T-helper 2 cell treated with Interferon-gamma antibody and Interleukin-4, amounts not matched to agents 5 μg/mL and 100 μg/mL, for 36 hours (primary cell): Measurements from ENCODE around the gene NRN1L.
"Not testable (repeated sequence)": the region's sequence is repeated elsewhere in the genome, so short reads cannot be mapped to it uniquely, and the experiment has no call there.

Experiments
- DNase-seq: peaks from one replicate; pipeline ENCODE4 v3.0.0; 2021; ENCODE audit warnings: low spot score
- H3K27ac Mint-ChIP-seq: one replicate; pipeline ENCODE4 v1.8.0; 2021; ENCODE audit warnings: mild to moderate bottlenecking, mixed read lengths
- H3K27me3 Mint-ChIP-seq: one replicate; pipeline ENCODE4 v1.8.0; 2021; ENCODE audit warnings: low read depth, mixed read lengths
- H3K36me3 Mint-ChIP-seq: one replicate; pipeline ENCODE4 v1.8.0; 2021; ENCODE audit warnings: low read depth, mixed read lengths
- H3K4me1 Mint-ChIP-seq: one replicate; pipeline ENCODE4 v1.8.0; 2021; ENCODE audit warnings: low read depth, mixed read lengths
- H3K4me3 Mint-ChIP-seq: one replicate; pipeline ENCODE4 v1.8.0; 2022; ENCODE audit warnings: mild to moderate bottlenecking, moderate library complexity, mixed read lengths
- H3K9me3 Mint-ChIP-seq: one replicate; pipeline ENCODE4 v1.8.0; 2021; ENCODE audit warnings: mixed read lengths

NRN1L gene

DNA sequence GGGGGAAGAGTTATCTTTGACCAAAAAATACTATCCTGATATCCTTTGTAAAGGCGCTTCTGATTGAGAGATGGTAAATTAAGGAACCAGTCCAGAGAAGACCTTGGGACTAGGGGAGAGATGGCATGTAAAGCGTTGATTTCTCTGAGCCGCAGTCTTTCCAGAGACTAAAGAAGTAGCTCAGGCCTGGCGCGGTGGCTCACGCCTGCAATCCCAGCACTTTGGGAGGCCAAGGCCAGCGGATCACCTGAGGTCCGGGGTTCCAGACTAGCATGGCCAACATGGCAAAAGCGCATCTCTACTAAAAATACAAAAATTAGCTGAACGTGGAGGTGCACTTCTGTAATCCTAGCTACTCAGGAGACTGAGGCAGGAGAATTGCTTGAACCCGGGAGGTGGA is 36.6 kb upstream of the NRN1L start:
- H3K36me3 Mint-ChIP-seq = peaks cover 7% of the 10 kb centered on the region
- H3K4me1 Mint-ChIP-seq = peaks cover 39% of the 10 kb centered on the region
- no peaks in the 10 kb centered on the region for H3K27me3 Mint-ChIP-seq
- no peak for DNase-seq
- no peaks in the 10 kb centered on the region for H3K9me3 Mint-ChIP-seq
- peak overlapping the region; percentile 91 for H3K4me3 Mint-ChIP-seq
- H3K27ac Mint-ChIP-seq = no peak overlapping the region

- peaks cover 3% of the 10 kb centered on the region for H3K36me3 Mint-ChIP-seq
- H3K27ac Mint-ChIP-seq = no peak overlapping the region
- H3K4me3 Mint-ChIP-seq = no peak overlapping the region
- H3K4me1 Mint-ChIP-seq = peaks cover 17% of the 10 kb centered on the region
- no peaks in the 10 kb centered on the region for H3K9me3 Mint-ChIP-seq
- no peak for DNase-seq
- no peaks in the 10 kb centered on the region for H3K27me3 Mint-ChIP-seq
These were observed 31.0 kb upstream of the NRN1L start for GRCh38 chr16:67853670-67854069.

- no peaks in the 10 kb centered on the region for H3K9me3 Mint-ChIP-seq
- H3K27me3 Mint-ChIP-seq = no peaks in the 10 kb centered on the region
- no peaks in the 10 kb centered on the region for H3K36me3 Mint-ChIP-seq
- H3K27ac Mint-ChIP-seq = no peak overlapping the region
- no peak overlapping the region for H3K4me3 Mint-ChIP-seq
- peaks cover 10% of the 10 kb centered on the region for H3K4me1 Mint-ChIP-seq
- DNase-seq = no peak
These were observed 28.9 kb upstream of the NRN1L start for GRCh38 chr16:67855789-67856188.

DNA sequence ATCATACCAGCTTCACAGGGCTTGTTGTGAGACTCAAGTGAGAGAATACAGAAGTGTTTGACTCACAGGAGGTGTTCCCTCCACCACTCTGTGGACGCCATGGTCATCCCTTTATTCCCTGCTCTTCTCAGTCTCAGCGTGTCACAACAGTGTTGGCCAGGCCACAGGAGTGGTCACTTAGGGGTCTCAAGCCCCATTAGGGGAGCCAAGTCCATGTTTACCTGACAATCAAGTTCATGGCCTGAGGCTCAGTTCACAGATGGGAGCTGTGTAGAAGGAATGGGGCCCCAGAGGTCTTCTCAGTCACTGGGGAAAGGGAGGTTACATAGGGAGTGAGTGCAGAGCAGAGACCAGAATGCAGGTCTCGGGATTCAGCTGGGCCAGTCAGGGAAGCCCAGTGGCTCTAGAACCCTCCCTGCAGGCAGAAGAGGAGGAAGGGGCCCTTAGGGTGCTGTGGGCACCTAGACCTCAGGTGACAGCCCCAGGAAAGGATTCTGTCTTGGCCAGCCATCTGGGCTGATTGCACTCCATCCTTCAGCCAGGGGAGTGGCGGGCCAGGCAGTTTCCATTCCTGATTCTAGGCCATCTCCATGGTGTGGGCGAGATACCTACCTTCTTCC is 27.6 kb upstream of the NRN1L start:
- Mint-ChIP-seq H3K36me3 (peaks cover 2% of the 10 kb centered on the region), H3K4me3 (no peak overlapping the region), H3K4me1 (peaks cover 10% of the 10 kb centered on the region), H3K27me3 (no peaks in the 10 kb centered on the region), H3K27ac (peak overlapping the region; percentile 21), H3K9me3 (no peaks in the 10 kb centered on the region)
- DNase-seq = no peak

DNA sequence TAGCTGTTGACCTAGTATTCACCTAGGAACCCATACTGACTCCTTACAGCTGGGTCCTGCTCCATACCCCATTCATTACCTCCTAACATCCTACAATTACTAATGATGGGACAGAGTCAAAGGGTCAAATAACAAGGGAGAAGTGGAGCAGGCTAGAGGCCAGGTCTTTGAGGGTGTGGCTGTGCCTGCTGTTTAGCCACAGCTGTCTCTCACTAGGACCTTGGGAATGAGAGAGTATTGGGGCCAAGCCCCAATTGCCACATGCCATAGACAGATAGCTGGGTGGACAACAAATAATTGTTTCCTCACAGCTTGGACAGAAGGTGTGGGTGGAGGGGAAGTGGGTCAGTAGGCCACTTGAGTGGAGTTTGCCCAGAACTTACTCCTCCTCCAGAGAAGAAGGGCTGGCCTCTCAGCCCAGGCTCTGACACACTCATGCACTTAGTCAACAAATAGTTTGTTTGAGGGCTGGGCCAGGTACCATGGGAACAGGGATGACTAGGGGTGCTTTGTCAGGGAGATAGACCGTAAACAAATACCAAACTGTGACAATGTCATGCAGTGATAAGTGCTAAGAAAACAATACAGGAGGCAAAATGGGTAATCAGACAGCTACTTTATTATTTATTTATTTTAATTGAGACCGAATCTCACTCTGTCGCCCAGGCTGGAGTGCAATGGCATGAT is 27.0 kb upstream of the NRN1L start:
- H3K27me3 Mint-ChIP-seq = no peaks in the 10 kb centered on the region
- H3K36me3 Mint-ChIP-seq = peaks cover 2% of the 10 kb centered on the region
- no peak for DNase-seq
- no peak overlapping the region for H3K27ac Mint-ChIP-seq
- H3K4me1 Mint-ChIP-seq = peaks cover 10% of the 10 kb centered on the region
- H3K4me3 Mint-ChIP-seq = no peak overlapping the region
- no peaks in the 10 kb centered on the region for H3K9me3 Mint-ChIP-seq

DNA sequence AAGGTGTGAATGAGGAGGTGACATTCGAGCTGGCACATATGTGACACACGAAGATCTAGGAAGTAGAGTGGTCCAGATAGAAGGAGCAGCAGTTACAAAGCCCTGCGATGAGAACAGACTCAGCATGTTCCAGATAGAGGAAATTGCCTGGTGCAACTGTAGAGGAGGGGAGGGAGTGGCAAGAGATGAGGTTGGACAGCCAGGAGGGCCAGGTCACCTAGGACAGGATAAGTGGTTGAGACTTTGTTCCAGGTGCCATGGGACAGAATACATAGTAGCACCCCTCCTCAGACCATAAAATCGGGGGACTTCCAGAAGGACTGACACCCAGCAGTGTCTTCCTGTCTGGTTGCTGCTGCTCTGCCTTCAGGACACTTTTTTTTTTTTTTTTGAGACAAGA is 26.2 kb upstream of the NRN1L start:
- Mint-ChIP-seq H3K27ac (peak overlapping the region; percentile 58), H3K36me3 (peaks cover 2% of the 10 kb centered on the region), H3K4me1 (peaks cover 10% of the 10 kb centered on the region), H3K4me3 (no peak overlapping the region), H3K9me3 (no peaks in the 10 kb centered on the region), H3K27me3 (no peaks in the 10 kb centered on the region)
- no peak for DNase-seq

- Mint-ChIP-seq H3K9me3 (no peaks in the 10 kb centered on the region), H3K4me3 (no peak overlapping the region), H3K27me3 (no peaks in the 10 kb centered on the region), H3K4me1 (peaks cover 7% of the 10 kb centered on the region), H3K36me3 (peaks cover 5% of the 10 kb centered on the region), H3K27ac (no peak overlapping the region)
- DNase-seq = no peak
These were observed 23.9 kb upstream of the NRN1L start for GRCh38 chr16:67860589-67861398.

GRCh38 chr16:67861877-67862276 is 22.8 kb upstream of the NRN1L start:
- Mint-ChIP-seq H3K27ac (no peak overlapping the region), H3K4me3 (no peak overlapping the region), H3K4me1 (peaks cover 6% of the 10 kb centered on the region), H3K27me3 (no peaks in the 10 kb centered on the region), H3K36me3 (peaks cover 5% of the 10 kb centered on the region), H3K9me3 (no peaks in the 10 kb centered on the region)
- no peak for DNase-seq

- no peak for DNase-seq
- peaks cover 5% of the 10 kb centered on the region for H3K36me3 Mint-ChIP-seq
- H3K9me3 Mint-ChIP-seq = no peaks in the 10 kb centered on the region
- H3K4me3 Mint-ChIP-seq = no peak overlapping the region
- H3K4me1 Mint-ChIP-seq = peaks cover 3% of the 10 kb centered on the region
- no peaks in the 10 kb centered on the region for H3K27me3 Mint-ChIP-seq
- no peak overlapping the region for H3K27ac Mint-ChIP-seq
These were observed 21.8 kb upstream of the NRN1L start for GRCh38 chr16:67862623-67863583.

GRCh38 chr16:67864044-67864443 is 20.6 kb upstream of the NRN1L start:
- H3K9me3 Mint-ChIP-seq, H3K27ac Mint-ChIP-seq, H3K4me3 Mint-ChIP-seq, DNase-seq, H3K36me3 Mint-ChIP-seq, H3K27me3 Mint-ChIP-seq, H3K4me1 Mint-ChIP-seq: not testable (repeated sequence)

- no peak overlapping the region for H3K27ac Mint-ChIP-seq
- H3K36me3 Mint-ChIP-seq = peaks cover 7% of the 10 kb centered on the region
- H3K9me3 Mint-ChIP-seq = no peaks in the 10 kb centered on the region
- H3K4me1 Mint-ChIP-seq = no peaks in the 10 kb centered on the region
- no peaks in the 10 kb centered on the region for H3K27me3 Mint-ChIP-seq
- H3K4me3 Mint-ChIP-seq = no peak overlapping the region
- no peak for DNase-seq
These were observed 20.1 kb upstream of the NRN1L start for GRCh38 chr16:67864594-67864993.

DNA sequence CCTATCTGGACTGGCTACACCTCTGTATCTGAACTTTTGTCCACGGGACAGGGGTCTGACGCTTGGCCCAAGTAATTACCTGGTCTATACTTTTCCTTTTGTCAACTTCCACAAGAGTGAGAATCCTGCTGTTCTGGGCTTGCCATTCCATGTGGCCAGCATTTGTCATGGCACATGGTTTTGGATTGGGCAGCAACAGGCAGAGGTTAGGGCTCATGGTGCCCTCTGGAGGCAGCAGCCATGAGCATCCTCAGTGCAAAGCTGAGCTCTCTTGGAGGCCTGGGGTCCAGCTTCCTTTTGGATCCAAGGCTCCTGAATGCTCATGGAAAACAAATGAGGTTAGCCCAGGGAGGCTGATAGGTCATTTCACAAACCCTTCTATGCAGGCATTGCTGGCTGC is 19.4 kb upstream of the NRN1L start:
- peaks cover 10% of the 10 kb centered on the region for H3K36me3 Mint-ChIP-seq
- no peaks in the 10 kb centered on the region for H3K27me3 Mint-ChIP-seq
- H3K4me1 Mint-ChIP-seq = no peaks in the 10 kb centered on the region
- no peak overlapping the region for H3K4me3 Mint-ChIP-seq
- no peak overlapping the region for H3K27ac Mint-ChIP-seq
- no peaks in the 10 kb centered on the region for H3K9me3 Mint-ChIP-seq
- DNase-seq = no peak

- H3K27me3 Mint-ChIP-seq = no peaks in the 10 kb centered on the region
- peaks cover 17% of the 10 kb centered on the region for H3K36me3 Mint-ChIP-seq
- peaks cover 5% of the 10 kb centered on the region for H3K4me1 Mint-ChIP-seq
- no peak overlapping the region for H3K4me3 Mint-ChIP-seq
- no peak overlapping the region for H3K27ac Mint-ChIP-seq
- H3K9me3 Mint-ChIP-seq = no peaks in the 10 kb centered on the region
- DNase-seq = no peak
These were observed 16.4 kb upstream of the NRN1L start for GRCh38 chr16:67868290-67868689.
